NCI-H1436 (cell line): ENCODE measurements around the gene CALY.

Experiments used
- DNase-seq: peaks from one replicate; lab custom pipeline; 2025; lab: John Stamatoyannopoulos, UW

CALY gene

GRCh38 chr10:133287832-133288500, 48.7 kb downstream of the CALY start:
- DNase-seq, result no peak

GRCh38 chr10:133286366-133286765, 50.3 kb downstream of the CALY start:
- DNase-seq, result no peak

GRCh38 chr10:133285217-133285616, 51.5 kb downstream of the CALY start:
- DNase-seq, result no peak

GRCh38 chr10:133283931-133284330, 52.8 kb downstream of the CALY start:
- no peak for DNase-seq

- no peak for DNase-seq
Observed at GRCh38 chr10:133282846-133283390, 53.8 kb downstream of the CALY start.

- no peak for DNase-seq
Observed at GRCh38 chr10:133281628-133282372, 54.9 kb downstream of the CALY start.

- no peak for DNase-seq
Observed at GRCh38 chr10:133281084-133281483, 55.6 kb downstream of the CALY start.

GRCh38 chr10:133280391-133281059, 56.2 kb downstream of the CALY start:
- no peak for DNase-seq

GRCh38 chr10:133279326-133280226, 57.1 kb downstream of the CALY start:
- DNase-seq, result no peak

- no peak for DNase-seq
Observed at GRCh38 chr10:133278577-133279265, 58.0 kb downstream of the CALY start.

- no peak for DNase-seq
Observed at GRCh38 chr10:133277993-133278576, 58.6 kb downstream of the CALY start.

- DNase-seq, result no peak
Observed at GRCh38 chr10:133277277-133277992, 59.3 kb downstream of the CALY start.

- DNase-seq, result no peak
Observed at GRCh38 chr10:133276435-133277201, 60.1 kb downstream of the CALY start, which contains the start of gene ADAM8. ADAM8 (minus strand) TSS chr10:133276868; CDS start chr10:133276817, 51 bp downstream.

GRCh38 chr10:133276100-133276434, 60.6 kb downstream of the CALY start:
- DNase-seq, result no peak

GRCh38 chr10:133275684-133276092, 61.0 kb downstream of the CALY start:
- no peak for DNase-seq

- DNase-seq, result no peak
Observed at GRCh38 chr10:133274751-133275683, 61.7 kb downstream of the CALY start.
